HCT116 (cell line): ENCODE results near the gene KHK. TPM values are rescaled to one million over a fixed set of nuclear protein-coding genes. Genes with fewer than 3 reads are reported as not detected.

Source experiments
- ATAC-seq: fragments of 200-7000 bp; cut with Tn5 transposase; 2 replicates; pipeline ENCODE4 v1.9.1; 2020; ENCODE audit warnings: mild to moderate bottlenecking, moderate library complexity
- BruUV-seq: library from RNA; stranded (reverse); fragments of 400-500 nt; replicated peaks from 2 replicates; lab custom pipeline; 2021; lab: Mats Ljungman, UMichigan
- CTCF ChIA-PET: fragments of 300-600 bp; sonication (Branson Sonifier 250); formaldehyde crosslinking; loops from one replicate; lab custom pipeline; 2021; ENCODE audit warnings: antibody characterized with exemption; lab: Charles Lee
- POLR2A ChIA-PET: fragments of 300-600, 350-600 bp; sonication (Branson Sonifier 250); formaldehyde crosslinking; loops from one replicate; lab custom pipeline; 2021; ENCODE audit warnings: antibody characterized with exemption; lab: Charles Lee
- RAD21 ChIA-PET, 2 experiments: fragments of 300-600 bp; sonication (Branson Sonifier 250); formaldehyde crosslinking; loops; one replicate each; lab custom pipeline; 2023; ENCODE audit warnings: low total read pairs in 2 of 2; ENCODE audit not compliant: uncharacterized antibody in 2 of 2, unreplicated experiment in 2 of 2, low non-redundant PET in 1 of 2; lab: Charles Lee
- DNase-seq: peaks from one replicate; pipeline ENCODE4 v3.0.0-alpha.2; 2010; ENCODE audit warnings: low read depth, low spot score
- H2AFZ ChIP-seq: fragments of 200-600 bp; shearing (Covaris generic), sonication (generic); 2 replicates; pipeline ENCODE4 v1.6.1; 2017; ENCODE audit warnings: low read depth, mixed run types, mixed read lengths, antibody characterized with exemption, low read length; ENCODE audit not compliant: poor library complexity, severe bottlenecking
- H3K27ac ChIP-seq: 2 replicates; pipeline ENCODE4 v1.5.1; 2012; ENCODE audit warnings: low read depth, low read length
- H3K27me3 ChIP-seq: fragments of 200-600 bp; sonication (generic); 2 replicates; pipeline ENCODE4 v1.6.1; 2016; ENCODE audit warnings: mixed run types, low read length, mixed read lengths; ENCODE audit not compliant: insufficient read depth
- H3K36me3 ChIP-seq, 2 experiments: fragments of 200-500 bp in 1 of 2; fragments of 200-600 bp in 1 of 2; sonication (Bioruptor generic) in 1 of 2; sonication (generic) in 1 of 2; 2 replicates each; pipeline versions ENCODE4 v1.5.1 to v1.6.1; 2014 to 2016; ENCODE audit warnings: low read length in 2 of 2, inconsistent platforms in 1 of 2, mixed read lengths in 1 of 2, mixed run types in 1 of 2; ENCODE audit not compliant: insufficient read depth in 2 of 2, control insufficient read depth in 1 of 2
- H3K4me1 ChIP-seq, 2 experiments: fragments of 200-600 bp in 1 of 2; sonication (generic) in 1 of 2; 2 replicates each; pipeline versions ENCODE4 v1.5.1 to v1.6.1; 2012 to 2017; ENCODE audit warnings: low read length in 2 of 2, inconsistent platforms in 1 of 2, mild to moderate bottlenecking in 1 of 2, mixed read lengths in 1 of 2, mixed run types in 1 of 2, moderate library complexity in 1 of 2; ENCODE audit not compliant: insufficient read depth in 2 of 2, control insufficient read depth in 1 of 2
- H3K4me2 ChIP-seq: fragments of 200-600 bp; sonication (generic); 2 replicates; pipeline ENCODE4 v1.6.1; 2017; ENCODE audit warnings: mixed run types, low read length, mixed read lengths
- H3K4me3 ChIP-seq, 2 experiments: fragments of 200-600 bp in 1 of 2; sonication (generic) in 1 of 2; replicated peaks in 1 of 2; 2 replicates each; pipeline ENCODE4 v1.5.1; 2011 to 2016; ENCODE audit warnings: low read length in 2 of 2, control low read depth in 1 of 2, low read depth in 1 of 2, mild to moderate bottlenecking in 1 of 2, mixed read lengths in 1 of 2, mixed run types in 1 of 2
- H3K79me2 ChIP-seq: fragments of 200-600 bp; sonication (generic); 2 replicates; pipeline ENCODE4 v1.6.1; 2017; ENCODE audit warnings: mild to moderate bottlenecking, mixed run types, low read length, moderate library complexity, mixed read lengths; ENCODE audit not compliant: insufficient read depth
- H3K9ac ChIP-seq: fragments of 200-600 bp; sonication (generic); 2 replicates; pipeline ENCODE4 v1.6.1; 2016; ENCODE audit warnings: low read length, mixed read lengths
- H3K9me2 ChIP-seq: fragments of 200-600 bp; sonication (generic), shearing (Covaris generic); 2 replicates; pipeline ENCODE4 v1.6.1; 2017; ENCODE audit warnings: mixed run types, mild to moderate bottlenecking, moderate library complexity; ENCODE audit not compliant: insufficient read depth
- H3K9me3 ChIP-seq, 2 experiments: fragments of 200-500 bp in 1 of 2; fragments of 200-600 bp in 1 of 2; sonication (Bioruptor generic) in 1 of 2; sonication (generic) in 1 of 2; 2 replicates each; pipeline ENCODE4 v1.6.1; 2014 to 2017; ENCODE audit warnings: low read length in 2 of 2, mixed read lengths in 2 of 2, inconsistent platforms in 1 of 2, low read depth in 1 of 2, mild to moderate bottlenecking in 1 of 2, mixed run types in 1 of 2, moderate library complexity in 1 of 2; ENCODE audit not compliant: control insufficient read depth in 1 of 2, insufficient read depth in 1 of 2
- H4K20me1 ChIP-seq: fragments of 200-600 bp; sonication (generic), shearing (Covaris generic); 2 replicates; pipeline ENCODE4 v1.6.1; 2017; ENCODE audit warnings: mixed run types, mild to moderate bottlenecking, moderate library complexity; ENCODE audit not compliant: insufficient read depth
- CBX3 ChIP-seq: IDR thresholded peaks from 2 replicates; pipeline ENCODE4 v1.6.1; 2012; ENCODE audit warnings: low read depth
- CEBPB ChIP-seq: IDR thresholded peaks from 2 replicates; pipeline ENCODE4 v1.6.1; 2012; ENCODE audit warnings: low read depth
- EZH2phosphoT487 ChIP-seq: fragments of 200-600 bp; IDR thresholded peaks from 2 replicates; pipeline ENCODE4 v1.6.1; 2018; ENCODE audit warnings: antibody characterized with exemption, borderline replicate concordance
- JUND ChIP-seq: IDR thresholded peaks from 2 replicates; pipeline ENCODE4 v1.6.1; 2012
- TCF7L2 ChIP-seq: IDR thresholded peaks from 2 replicates; pipeline ENCODE4 v1.7.0; 2011; ENCODE audit warnings: borderline replicate concordance, inconsistent platforms; ENCODE audit not compliant: insufficient read depth, insufficient read length; ENCODE audit errors: extremely low read depth
- ZBTB33 ChIP-seq: IDR thresholded peaks from 2 replicates; pipeline ENCODE4 v1.6.1; 2011; ENCODE audit warnings: mild to moderate bottlenecking, low read length, moderate library complexity; ENCODE audit not compliant: insufficient replicate concordance; ENCODE audit errors: extremely low read depth
- ZFX ChIP-seq: fragments of 450-650 bp; IDR thresholded peaks from 2 replicates; pipeline ENCODE4 v1.6.1; 2017
- ZNF274 ChIP-seq: fragments of 200-500 bp; sonication (Bioruptor generic); IDR thresholded peaks from 2 replicates; pipeline ENCODE4 v1.6.1; 2014; ENCODE audit warnings: mild to moderate bottlenecking, low read depth, low read length, inconsistent platforms
- intact Hi-C: fragments of 100-400 bp; cut with micrococcal nuclease; formaldehyde crosslinking; loops from 2 replicates; pipeline ENCODE4 v1.10.0; 2022
- total RNA-seq: library from RNA; stranded (reverse); gene quantifications from one replicate; pipeline ENCODE4 v1.2.1, GENCODE V29; 2021; ENCODE audit not compliant: unreplicated experiment
- TF ChIP-seq, protein P1 (sequence below): IDR thresholded peaks from 2 replicates; pipeline ENCODE4 v1.6.1; 2012; ENCODE audit warnings: low read depth

Gene KHK
- total RNA-seq, 1 experiment from 2014 or later: 6.7 TPM

DNA sequence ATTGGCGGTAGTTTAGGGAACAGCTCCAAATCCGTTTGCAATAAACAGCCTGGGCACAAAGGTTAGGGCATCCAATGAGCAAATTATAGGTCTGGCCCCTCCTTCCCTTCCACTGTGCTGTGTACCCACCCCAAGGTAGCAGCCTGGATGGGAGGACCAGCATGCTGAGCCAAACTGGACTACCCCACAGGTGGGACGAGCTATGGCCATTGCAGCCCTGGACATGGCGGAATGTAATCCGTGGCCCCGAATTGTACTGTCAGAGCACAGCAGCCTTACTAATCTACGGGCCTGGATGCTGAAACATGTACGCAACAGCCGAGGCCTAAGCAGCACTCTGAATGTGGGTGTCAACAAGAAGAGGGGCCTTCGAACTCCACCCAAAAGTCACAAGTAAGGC is 28.4 kb upstream of the KHK start:
- Histone ChIP-seq H3K9me3 (no peaks in the 10 kb centered on the region), H3K9me2 (no peaks in the 10 kb centered on the region), H3K4me2 (no peak overlapping the region), H3K4me3 (no peak overlapping the region), H3K36me3 (peaks cover 9 to 17% of the 10 kb centered on the region in 2 experiments; a peak in 2 of 4 replicates), H2AFZ (no peak overlapping the region), H3K79me2 (no peaks in the 10 kb centered on the region), H3K4me1 (no peaks in the 10 kb centered on the region), H4K20me1 (no peaks in the 10 kb centered on the region), H3K9ac (no peak overlapping the region), H3K27me3 (no peaks in the 10 kb centered on the region), H3K27ac (no peak overlapping the region)
- TF ChIP-seq JUND (no peak), CEBPB (no peak), ZNF274 (no peak), CBX3 (no peak), EZH2phosphoT487 (no peak), TCF7L2 (no peak), ZBTB33 (no peak), ZFX (no peak)
- TF ChIP-seq, protein P1, sequence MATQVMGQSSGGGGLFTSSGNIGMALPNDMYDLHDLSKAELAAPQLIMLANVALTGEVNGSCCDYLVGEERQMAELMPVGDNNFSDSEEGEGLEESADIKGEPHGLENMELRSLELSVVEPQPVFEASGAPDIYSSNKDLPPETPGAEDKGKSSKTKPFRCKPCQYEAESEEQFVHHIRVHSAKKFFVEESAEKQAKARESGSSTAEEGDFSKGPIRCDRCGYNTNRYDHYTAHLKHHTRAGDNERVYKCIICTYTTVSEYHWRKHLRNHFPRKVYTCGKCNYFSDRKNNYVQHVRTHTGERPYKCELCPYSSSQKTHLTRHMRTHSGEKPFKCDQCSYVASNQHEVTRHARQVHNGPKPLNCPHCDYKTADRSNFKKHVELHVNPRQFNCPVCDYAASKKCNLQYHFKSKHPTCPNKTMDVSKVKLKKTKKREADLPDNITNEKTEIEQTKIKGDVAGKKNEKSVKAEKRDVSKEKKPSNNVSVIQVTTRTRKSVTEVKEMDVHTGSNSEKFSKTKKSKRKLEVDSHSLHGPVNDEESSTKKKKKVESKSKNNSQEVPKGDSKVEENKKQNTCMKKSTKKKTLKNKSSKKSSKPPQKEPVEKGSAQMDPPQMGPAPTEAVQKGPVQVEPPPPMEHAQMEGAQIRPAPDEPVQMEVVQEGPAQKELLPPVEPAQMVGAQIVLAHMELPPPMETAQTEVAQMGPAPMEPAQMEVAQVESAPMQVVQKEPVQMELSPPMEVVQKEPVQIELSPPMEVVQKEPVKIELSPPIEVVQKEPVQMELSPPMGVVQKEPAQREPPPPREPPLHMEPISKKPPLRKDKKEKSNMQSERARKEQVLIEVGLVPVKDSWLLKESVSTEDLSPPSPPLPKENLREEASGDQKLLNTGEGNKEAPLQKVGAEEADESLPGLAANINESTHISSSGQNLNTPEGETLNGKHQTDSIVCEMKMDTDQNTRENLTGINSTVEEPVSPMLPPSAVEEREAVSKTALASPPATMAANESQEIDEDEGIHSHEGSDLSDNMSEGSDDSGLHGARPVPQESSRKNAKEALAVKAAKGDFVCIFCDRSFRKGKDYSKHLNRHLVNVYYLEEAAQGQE: no peak
- no peak for ATAC-seq
- no TSS peak for BruUV-seq
- ChIA-PET POLR2A (interaction anchor here (1.1 kb wide), 1 partner anchor 10 kb away, joined by 3 read pairs; no protein-coding TSS in a partner anchor), CTCF (no interaction called here), RAD21 (no interaction called here)
- no peak for DNase-seq
- intact Hi-C loops: no loop called here
